ENCODE measurements around the gene BBLN. TPM values are rescaled to one million over a fixed set of nuclear protein-coding genes. Genes with fewer than 3 reads are reported as not detected.

The BBLN gene
- total RNA-seq, 1 experiment from 2014 or later, result 74.9 TPM

- Histone ChIP-seq H2BK20ac (ENCODE audit: low read depth, low read length, poor library complexity, severe bottlenecking) (no peak overlapping the region), H2AFZ (ENCODE audit: low read length) (no peak overlapping the region), H3K4me2 (ENCODE audit: insufficient read depth, insufficient read length, low read length) (no peak overlapping the region), H3K27ac (ENCODE audit: insufficient read length, low read depth, low read length) (no peak overlapping the region), H3K14ac (ENCODE audit: insufficient read depth, low read length) (no peak overlapping the region), H3K4me1 (ENCODE audit: insufficient read depth, low read length) (no peaks in the 10 kb centered on the region), H4K5ac (ENCODE audit: insufficient read length, low read depth, low read length) (no peak overlapping the region), H2BK120ac (ENCODE audit: low read depth, low read length, poor library complexity, severe bottlenecking) (no peak overlapping the region), H3K18ac (ENCODE audit: insufficient read length, low read depth, low read length) (no peak overlapping the region), H2BK5ac (ENCODE audit: insufficient read length, low read length) (no peak overlapping the region), H3K79me2 (ENCODE audit: insufficient read depth, low read length) (no peaks in the 10 kb centered on the region), H3T11ph (ENCODE audit: low read length) (no peak overlapping the region), H4K20me1 (ENCODE audit: control insufficient read depth, insufficient read depth, insufficient read length) (no peaks in the 10 kb centered on the region), H3K23me2 (ENCODE audit: insufficient read length, low read depth, low read length, poor library complexity, severe bottlenecking) (no peaks in the 10 kb centered on the region), H3K9me3 (ENCODE audit: control insufficient read depth, low read depth, low read length) (no peaks in the 10 kb centered on the region), H3K56ac (ENCODE audit: insufficient read length, low read depth, low read length) (no peak overlapping the region), H2BK12ac (ENCODE audit: insufficient read length, low read depth, low read length) (no peak overlapping the region), H4K8ac (replicated peaks; ENCODE audit: insufficient read length, low read depth, low read length) (no peak overlapping the region), H3K27me3 (ENCODE audit: insufficient read depth, low read length) (no peaks in the 10 kb centered on the region), H3K4ac (ENCODE audit: low read depth, low read length) (no peak overlapping the region), H3K79me1 (ENCODE audit: insufficient read depth, low read depth, low read length, poor library complexity, severe bottlenecking) (no peaks in the 10 kb centered on the region), H2BK15ac (ENCODE audit: low read depth, low read length) (no peak overlapping the region), H3K9ac (ENCODE audit: extremely low read depth, insufficient read length, low read length) (no peak overlapping the region), H2AK5ac (ENCODE audit: insufficient read length, low read length) (no peak overlapping the region), H4K91ac (ENCODE audit: insufficient read length, low read depth, low read length) (no peak overlapping the region), H3K23ac (ENCODE audit: insufficient read length, low read depth, low read length) (no peak overlapping the region)
- DNase-seq, result no peak
- TF ChIP-seq, protein P1, sequence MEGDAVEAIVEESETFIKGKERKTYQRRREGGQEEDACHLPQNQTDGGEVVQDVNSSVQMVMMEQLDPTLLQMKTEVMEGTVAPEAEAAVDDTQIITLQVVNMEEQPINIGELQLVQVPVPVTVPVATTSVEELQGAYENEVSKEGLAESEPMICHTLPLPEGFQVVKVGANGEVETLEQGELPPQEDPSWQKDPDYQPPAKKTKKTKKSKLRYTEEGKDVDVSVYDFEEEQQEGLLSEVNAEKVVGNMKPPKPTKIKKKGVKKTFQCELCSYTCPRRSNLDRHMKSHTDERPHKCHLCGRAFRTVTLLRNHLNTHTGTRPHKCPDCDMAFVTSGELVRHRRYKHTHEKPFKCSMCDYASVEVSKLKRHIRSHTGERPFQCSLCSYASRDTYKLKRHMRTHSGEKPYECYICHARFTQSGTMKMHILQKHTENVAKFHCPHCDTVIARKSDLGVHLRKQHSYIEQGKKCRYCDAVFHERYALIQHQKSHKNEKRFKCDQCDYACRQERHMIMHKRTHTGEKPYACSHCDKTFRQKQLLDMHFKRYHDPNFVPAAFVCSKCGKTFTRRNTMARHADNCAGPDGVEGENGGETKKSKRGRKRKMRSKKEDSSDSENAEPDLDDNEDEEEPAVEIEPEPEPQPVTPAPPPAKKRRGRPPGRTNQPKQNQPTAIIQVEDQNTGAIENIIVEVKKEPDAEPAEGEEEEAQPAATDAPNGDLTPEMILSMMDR (conservative IDR thresholded peaks at IDR 0.05), result no peak
- Mint-ChIP-seq H3K27ac (peak overlapping the region in 1 of 3 experiments; percentile 90; a peak in 2 of 7 replicates), H3K27me3 (ENCODE audit: low read depth) (peaks cover 34% of the 10 kb centered on the region), H3K4me1 (peaks cover 8 to 11% of the 10 kb centered on the region in 2 experiments), H3K4me3 (no peak overlapping the region; a peak in 1 of 5 replicates), H3K9me3 (no peaks in the 10 kb centered on the region), H3K36me3 (ENCODE audit: insufficient read depth in 1 of 3, low read depth in 3 of 3) (no peaks in the 10 kb centered on the region)
- WGBS (ENCODE audit: extremely low coverage, insufficient read length, low lambda C conversion rate), result no CpG with 5 or more reads among the region's 3 CpGs
These were observed 22.1 kb upstream of the BBLN start for GRCh38 chr9:128138001-128138400.
